Bronchial epithelial cell (primary cell): ENCODE results near the gene PPIL1. TPM values are rescaled to one million over a fixed set of nuclear protein-coding genes. Genes with fewer than 3 reads are reported as not detected.
A peak's percentile ranks its signal among the peaks of the same experiment; 100 is the strongest.
"Not testable (repeated sequence)": the region's sequence is repeated elsewhere in the genome, so short reads cannot be mapped to it uniquely, and the experiment has no call there.

ENCODE experiments used
- DNase-seq: peaks from one replicate; pipeline ENCODE4 v3.0.0-alpha.2; 2010; ENCODE audit warnings: low read depth
- FAIRE-seq: peaks from 2 replicates; lab custom pipeline; 2011; peaks lifted over from hg19 to GRCh38; lab: Jason Lieb, UNC
- H3K27me3 ChIP-seq: 2 replicates; pipeline ENCODE4 v1.5.1; 2011; ENCODE audit warnings: low read length; ENCODE audit not compliant: control insufficient read depth, insufficient read depth
- H3K36me3 ChIP-seq: 2 replicates; pipeline ENCODE4 v1.5.1; 2011; ENCODE audit warnings: low read length; ENCODE audit not compliant: control insufficient read depth, insufficient read depth
- H3K4me3 ChIP-seq: 2 replicates; pipeline ENCODE4 v1.5.1; 2011; ENCODE audit warnings: mild to moderate bottlenecking, low read depth, low read length, control low read depth
- total RNA-seq: library from RNA; depleted of rRNA; stranded (reverse); fragments of >200 nt; gene quantifications from 2 replicates; pipeline ENCODE4 v1.2.1, GENCODE V29; 2014
- TF ChIP-seq, protein P1 (sequence below): IDR thresholded peaks from 2 replicates; pipeline ENCODE4 v1.5.1; 2011; ENCODE audit warnings: mild to moderate bottlenecking, moderate library complexity, low read length, control low read depth, inconsistent platforms; ENCODE audit not compliant: insufficient read depth, severe bottlenecking

PPIL1 gene
- total RNA-seq, 1 donor from 2014 or later: 34.8 TPM

DNA sequence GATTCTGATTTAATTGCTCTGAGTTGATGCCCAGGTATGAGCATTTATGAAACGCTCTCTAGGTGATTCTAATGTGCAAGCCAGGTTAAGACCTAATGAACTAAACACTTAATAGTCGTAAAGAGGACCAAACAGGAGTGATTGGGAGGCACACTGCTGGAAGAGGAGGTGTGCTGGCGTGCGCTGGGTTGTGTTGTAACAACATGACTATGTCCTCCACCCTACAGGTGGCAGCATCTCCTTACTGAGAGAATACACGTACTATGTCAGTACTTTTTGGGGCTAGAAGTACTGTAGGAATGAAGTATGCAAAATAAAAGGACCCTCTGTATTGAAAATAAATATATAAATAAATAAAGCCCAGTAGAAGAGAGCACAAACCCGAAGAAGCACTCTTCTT lies 23.0 kb upstream of the PPIL1 start:
- no peak overlapping the region for H3K4me3 ChIP-seq
- DNase-seq (no peak), FAIRE-seq (no peak)
- peaks cover 5% of the 10 kb centered on the region for H3K36me3 ChIP-seq
- TF ChIP-seq, protein P1, sequence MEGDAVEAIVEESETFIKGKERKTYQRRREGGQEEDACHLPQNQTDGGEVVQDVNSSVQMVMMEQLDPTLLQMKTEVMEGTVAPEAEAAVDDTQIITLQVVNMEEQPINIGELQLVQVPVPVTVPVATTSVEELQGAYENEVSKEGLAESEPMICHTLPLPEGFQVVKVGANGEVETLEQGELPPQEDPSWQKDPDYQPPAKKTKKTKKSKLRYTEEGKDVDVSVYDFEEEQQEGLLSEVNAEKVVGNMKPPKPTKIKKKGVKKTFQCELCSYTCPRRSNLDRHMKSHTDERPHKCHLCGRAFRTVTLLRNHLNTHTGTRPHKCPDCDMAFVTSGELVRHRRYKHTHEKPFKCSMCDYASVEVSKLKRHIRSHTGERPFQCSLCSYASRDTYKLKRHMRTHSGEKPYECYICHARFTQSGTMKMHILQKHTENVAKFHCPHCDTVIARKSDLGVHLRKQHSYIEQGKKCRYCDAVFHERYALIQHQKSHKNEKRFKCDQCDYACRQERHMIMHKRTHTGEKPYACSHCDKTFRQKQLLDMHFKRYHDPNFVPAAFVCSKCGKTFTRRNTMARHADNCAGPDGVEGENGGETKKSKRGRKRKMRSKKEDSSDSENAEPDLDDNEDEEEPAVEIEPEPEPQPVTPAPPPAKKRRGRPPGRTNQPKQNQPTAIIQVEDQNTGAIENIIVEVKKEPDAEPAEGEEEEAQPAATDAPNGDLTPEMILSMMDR: no peak
- no peaks in the 10 kb centered on the region for H3K27me3 ChIP-seq

- Histone ChIP-seq H3K4me3 (no peak overlapping the region), H3K27me3 (no peaks in the 10 kb centered on the region), H3K36me3 (peaks cover 2% of the 10 kb centered on the region)
- DNase-seq (peak; percentile 56), FAIRE-seq (no peak)
- TF ChIP-seq, protein P1: no peak
Observed at GRCh38 chr6:36893976-36894932, 19.7 kb upstream of the PPIL1 start.

- H3K27me3 ChIP-seq, H3K36me3 ChIP-seq, FAIRE-seq, H3K4me3 ChIP-seq, DNase-seq: not testable (repeated sequence)
Observed at GRCh38 chr6:36891153-36891552, 16.6 kb upstream of the PPIL1 start.

DNA sequence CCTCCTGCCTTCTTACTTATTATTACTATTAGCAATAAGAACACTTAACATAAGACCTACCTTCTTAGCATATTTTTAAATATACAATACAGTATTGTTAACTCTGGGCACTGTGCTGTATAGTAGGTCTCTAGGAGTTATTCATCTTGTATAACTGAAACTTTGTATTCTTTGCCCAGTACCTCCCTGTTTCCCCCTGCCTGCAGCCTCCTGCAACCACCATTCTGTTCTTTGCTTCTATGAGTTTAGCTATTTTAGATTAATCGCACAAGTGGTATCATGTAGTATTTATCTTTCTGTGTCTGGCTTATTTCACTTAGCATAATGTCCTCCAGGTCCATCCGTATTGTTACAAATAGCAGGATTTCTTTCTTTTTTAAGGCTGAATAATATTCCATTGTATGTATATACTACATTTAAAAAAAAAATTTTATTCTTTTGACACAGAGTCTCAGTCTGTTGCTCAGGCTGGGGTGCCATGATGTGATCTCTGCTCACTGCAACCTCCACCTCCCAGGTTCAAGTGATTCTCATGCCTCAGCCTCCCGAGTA lies 15.6 kb upstream of the PPIL1 start:
- Histone ChIP-seq H3K36me3 (peaks cover 2% of the 10 kb centered on the region), H3K27me3 (no peaks in the 10 kb centered on the region), H3K4me3 (no peak overlapping the region)
- TF ChIP-seq, protein P1: no peak
- FAIRE-seq: no peak
- no peak for DNase-seq

DNA sequence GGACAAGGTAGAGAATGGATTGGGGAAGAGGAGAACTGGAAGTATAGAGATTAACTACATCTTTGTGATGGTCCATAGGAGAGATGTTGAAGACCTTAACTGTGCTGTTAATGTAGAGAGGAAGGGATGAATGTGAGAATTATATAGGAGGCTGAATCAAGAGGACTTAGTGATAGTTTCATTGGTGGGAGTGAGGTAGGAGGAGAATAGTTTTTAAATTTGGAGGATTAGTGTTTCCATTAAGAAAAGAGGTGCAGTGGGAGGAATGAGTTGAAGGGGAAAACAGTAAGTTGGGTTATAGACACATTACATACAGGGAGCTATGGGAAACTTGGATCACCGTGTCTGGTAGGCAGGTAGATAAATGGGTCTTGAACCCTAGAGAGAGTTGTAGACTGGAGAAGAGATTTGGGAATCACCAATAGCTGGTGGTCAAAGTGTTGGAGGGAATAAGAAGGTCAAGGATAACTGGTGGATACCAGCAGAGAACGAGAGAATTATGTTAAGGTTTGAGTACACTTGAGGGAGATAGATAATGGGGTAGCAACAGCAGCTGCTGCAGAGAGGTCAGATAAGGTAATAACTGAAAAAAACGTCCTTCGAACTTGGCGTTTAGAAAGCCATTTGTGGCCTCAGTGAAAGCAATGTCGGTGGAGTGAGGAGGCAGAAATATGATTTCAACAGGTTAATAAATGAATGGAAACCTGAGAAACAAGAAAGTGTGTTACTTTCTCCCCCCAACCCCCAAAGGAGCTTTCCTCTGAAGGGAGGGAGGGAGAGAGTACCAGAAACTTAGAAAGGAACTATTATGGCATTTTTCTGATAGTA lies 14.3 kb upstream of the PPIL1 start:
- H3K4me3 ChIP-seq: no peak overlapping the region
- H3K36me3 ChIP-seq: peaks cover 2% of the 10 kb centered on the region
- H3K27me3 ChIP-seq: no peaks in the 10 kb centered on the region
- no peak for DNase-seq
- no peak for FAIRE-seq
- TF ChIP-seq, protein P1: no peak

GRCh38 chr6:36888115-36888643 lies 13.6 kb upstream of the PPIL1 start:
- peaks cover 2% of the 10 kb centered on the region for H3K36me3 ChIP-seq
- H3K4me3 ChIP-seq: no peak overlapping the region
- no peaks in the 10 kb centered on the region for H3K27me3 ChIP-seq
- no peak for FAIRE-seq
- DNase-seq: no peak
- TF ChIP-seq, protein P1: no peak
